DND-41 (cell line): ENCODE results near the gene MRGPRX4.

ENCODE experiments used
- ATAC-seq: fragments of 200-7000 bp; cut with Tn5 transposase; 3 replicates; pipeline ENCODE4 v1.9.1; 2021; ENCODE audit warnings: low read depth; ENCODE audit not compliant: insufficient read depth
- DNase-seq: peaks from one replicate; pipeline ENCODE4 v3.0.0-alpha.2; 2020
- H2AFZ ChIP-seq: 2 replicates; pipeline ENCODE4 v1.6.0; 2012; ENCODE audit warnings: low read depth, low read length
- H3K27ac ChIP-seq: 2 replicates; pipeline ENCODE4 v1.5.1; 2012; ENCODE audit warnings: low read length, inconsistent platforms
- H3K27me3 ChIP-seq: fragments of 200-600 bp; sonication (generic); 2 replicates; pipeline ENCODE4 v1.6.0; 2012; ENCODE audit warnings: low read length, mild to moderate bottlenecking, inconsistent platforms; ENCODE audit not compliant: insufficient read depth, poor library complexity
- H3K36me3 ChIP-seq: 2 replicates; pipeline ENCODE4 v1.5.1; 2012; ENCODE audit warnings: low read length, inconsistent platforms; ENCODE audit not compliant: insufficient read depth
- H3K4me1 ChIP-seq: 2 replicates; pipeline ENCODE4 v1.5.1; 2012; ENCODE audit warnings: mild to moderate bottlenecking, low read length; ENCODE audit not compliant: insufficient read depth
- H3K4me2 ChIP-seq: 2 replicates; pipeline ENCODE4 v1.6.0; 2012; ENCODE audit warnings: mild to moderate bottlenecking, moderate library complexity, low read length, inconsistent platforms; ENCODE audit not compliant: insufficient read depth
- H3K4me3 ChIP-seq, 2 experiments: fragments of 200-600 bp in 1 of 2; shearing (Covaris generic) in 1 of 2; 2 replicates each; pipeline ENCODE4 v1.5.1; 2012 to 2016; ENCODE audit warnings: inconsistent platforms in 2 of 2, low read length in 2 of 2, mild to moderate bottlenecking in 2 of 2, low read depth in 1 of 2, moderate library complexity in 1 of 2
- H3K79me2 ChIP-seq: 2 replicates; pipeline ENCODE4 v1.6.0; 2012; ENCODE audit warnings: low read length, inconsistent platforms; ENCODE audit not compliant: insufficient read depth
- H3K9ac ChIP-seq: 2 replicates; pipeline ENCODE4 v1.6.0; 2012; ENCODE audit warnings: low read depth, mild to moderate bottlenecking, inconsistent platforms, low read length, moderate library complexity
- H3K9me3 ChIP-seq: 2 replicates; pipeline ENCODE4 v1.5.1; 2012; ENCODE audit warnings: low read length, moderate library complexity, mild to moderate bottlenecking, inconsistent platforms; ENCODE audit not compliant: insufficient read depth, severe bottlenecking
- H4K20me1 ChIP-seq: 2 replicates; pipeline ENCODE4 v1.6.0; 2012; ENCODE audit warnings: low read length; ENCODE audit not compliant: insufficient read depth
- CTCF ChIP-seq: IDR thresholded peaks from 2 replicates; pipeline ENCODE4 v1.5.1; 2012; ENCODE audit warnings: borderline replicate concordance, low read length, moderate library complexity, mild to moderate bottlenecking; ENCODE audit not compliant: poor library complexity, severe bottlenecking; ENCODE audit errors: extremely low read depth
- EZH2 ChIP-seq: IDR thresholded peaks from 3 replicates; pipeline ENCODE4 v1.6.1; 2012; ENCODE audit warnings: borderline replicate concordance, low read depth, mild to moderate bottlenecking, moderate library complexity, low read length, inconsistent platforms; ENCODE audit not compliant: severe bottlenecking

MRGPRX4 gene

DNA sequence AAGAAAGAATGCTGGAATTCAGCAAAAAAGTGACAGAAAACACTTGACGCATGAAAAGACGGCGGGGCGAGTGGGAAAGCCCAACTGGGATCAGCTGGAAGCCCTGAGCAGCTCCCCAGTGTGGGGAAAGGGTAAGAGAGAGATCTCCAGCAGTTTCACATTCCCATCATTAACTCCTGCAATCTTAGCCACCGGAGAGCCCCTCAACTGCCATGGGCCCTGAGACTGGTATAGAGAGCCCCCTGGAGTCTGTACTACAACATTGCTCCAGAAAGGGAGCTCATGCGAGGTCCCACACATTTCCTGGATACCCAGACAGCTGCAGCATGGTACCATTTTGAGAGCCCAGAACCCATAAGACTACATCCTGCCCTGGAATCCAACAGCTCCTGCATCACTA is 31.1 kb downstream of the MRGPRX4 start:
- no peak overlapping the region for H3K4me2 ChIP-seq
- DNase-seq (no peak), ATAC-seq (peak; percentile 45; the same call in 2 of the 3 replicates)
- no peak overlapping the region for H2AFZ ChIP-seq
- H3K4me1 ChIP-seq: no peaks in the 10 kb centered on the region
- no peaks in the 10 kb centered on the region for H4K20me1 ChIP-seq
- H3K27me3 ChIP-seq: peaks cover 2% of the 10 kb centered on the region
- TF ChIP-seq EZH2 (no peak), CTCF (peak; percentile 53)
- H3K79me2 ChIP-seq: no peaks in the 10 kb centered on the region
- H3K4me3 ChIP-seq: no peak overlapping the region
- H3K9ac ChIP-seq: no peak overlapping the region
- no peaks in the 10 kb centered on the region for H3K36me3 ChIP-seq
- H3K9me3 ChIP-seq: no peaks in the 10 kb centered on the region
- no peak overlapping the region for H3K27ac ChIP-seq

DNA sequence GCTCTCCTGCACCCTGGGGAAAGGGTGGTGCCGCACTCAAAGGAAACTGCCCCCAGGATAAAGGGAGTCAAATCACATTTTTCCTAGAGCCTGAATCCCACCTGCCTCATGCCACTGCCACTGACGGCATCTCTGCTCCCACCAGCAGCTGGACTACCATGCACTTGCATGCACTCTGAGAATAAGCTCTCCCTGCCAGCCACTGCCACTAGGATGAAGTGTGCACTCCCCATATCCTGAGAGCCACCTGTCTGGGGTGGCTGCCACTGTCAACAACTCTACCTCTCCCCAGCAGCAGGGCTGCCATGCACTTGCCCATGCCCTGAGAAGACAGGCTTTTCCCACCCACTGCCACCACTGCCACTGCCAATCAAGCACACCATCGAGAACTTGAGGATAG is 31.6 kb downstream of the MRGPRX4 start:
- H3K9me3 ChIP-seq: no peaks in the 10 kb centered on the region
- no peaks in the 10 kb centered on the region for H3K4me1 ChIP-seq
- H3K36me3 ChIP-seq: no peaks in the 10 kb centered on the region
- no peak overlapping the region for H2AFZ ChIP-seq
- H3K27me3 ChIP-seq: peaks cover 2% of the 10 kb centered on the region
- no peaks in the 10 kb centered on the region for H3K79me2 ChIP-seq
- no peaks in the 10 kb centered on the region for H4K20me1 ChIP-seq
- DNase-seq (no peak), ATAC-seq (no peak)
- no peak overlapping the region for H3K4me3 ChIP-seq
- no peak overlapping the region for H3K27ac ChIP-seq
- H3K4me2 ChIP-seq: no peak overlapping the region
- no peak overlapping the region for H3K9ac ChIP-seq
- TF ChIP-seq CTCF (no peak), EZH2 (no peak)

DNA sequence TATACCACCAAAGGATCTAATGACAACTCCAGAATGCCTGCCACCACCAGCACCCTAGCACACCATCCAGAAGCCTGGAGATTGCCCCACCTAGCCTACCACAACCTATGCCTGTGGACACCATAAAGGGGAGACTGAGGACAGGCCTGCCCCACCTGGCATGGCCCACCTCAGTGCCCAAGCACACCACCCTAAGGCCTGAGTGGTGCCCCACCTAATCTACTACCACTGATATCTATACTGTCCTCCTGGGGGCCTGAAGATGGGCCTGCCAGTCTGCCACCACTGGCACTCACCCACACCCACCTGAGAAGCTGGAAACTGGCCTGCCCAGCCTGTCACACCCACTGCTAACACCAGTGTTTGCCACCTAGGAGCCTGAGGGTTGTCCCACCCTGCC is 32.1 kb downstream of the MRGPRX4 start:
- H3K4me2 ChIP-seq: no peak overlapping the region

More for the DNA sequence above, 32.1 kb downstream of the MRGPRX4 start:
- Histone ChIP-seq H3K4me3 (no peak overlapping the region), H3K4me1 (no peaks in the 10 kb centered on the region), H3K9me3 (no peaks in the 10 kb centered on the region), H3K9ac (no peak overlapping the region), H4K20me1 (no peaks in the 10 kb centered on the region), H3K36me3 (no peaks in the 10 kb centered on the region), H3K79me2 (no peaks in the 10 kb centered on the region), H3K27ac (no peak overlapping the region), H3K27me3 (peaks cover 2% of the 10 kb centered on the region), H2AFZ (no peak overlapping the region)
- no peak for DNase-seq
- ATAC-seq: no peak
- TF ChIP-seq EZH2 (no peak), CTCF (no peak)
